Upper lobe of right lung (tissue), 1 donor: ENCODE measurements around the gene HYAL3. TPM values are rescaled to one million over a fixed set of nuclear protein-coding genes. Genes with fewer than 3 reads are reported as not detected.

Experiments
- ATAC-seq: fragments of 200-7000 bp; cut with Tn5 transposase; one replicate; pipeline ENCODE4 v1.9.1; 2020; ENCODE audit warnings: mild to moderate bottlenecking, moderate library complexity
- DNase-seq: peaks from one replicate; pipeline ENCODE4 v3.0.0-alpha.2; 2020
- H3K27ac ChIP-seq: fragments of 200-600 bp; one replicate; pipeline ENCODE4 v1.8.0; 2022
- H3K27me3 ChIP-seq: fragments of 200-600 bp; one replicate; pipeline ENCODE4 v1.8.0; 2022; ENCODE audit warnings: mild to moderate bottlenecking
- H3K36me3 ChIP-seq: fragments of 200-600 bp; one replicate; pipeline ENCODE4 v1.8.0; 2022
- H3K4me1 ChIP-seq: fragments of 200-600 bp; one replicate; pipeline ENCODE4 v1.8.0; 2022
- H3K4me3 ChIP-seq: fragments of 200-600 bp; one replicate; pipeline ENCODE4 v1.8.0; 2022; ENCODE audit warnings: mild to moderate bottlenecking
- H3K9me3 ChIP-seq: fragments of 200-600 bp; one replicate; pipeline ENCODE4 v1.8.0; 2022
- intact Hi-C: fragments of 100-400 bp; cut with DNase I; formaldehyde crosslinking; loops from one replicate; pipeline ENCODE4 v1.11.0; 2022
- total RNA-seq: library from RNA; stranded (reverse); fragmentation: NEBNext Ultra II Directional; extraction: Animal tissue kit (Norgen Biotek cat#: 25700); gene quantifications from one replicate; pipeline ENCODE4 v1.2.1, GENCODE V29; 2021
- TF ChIP-seq, protein P1 (sequence below): fragments of 200-600 bp; IDR thresholded peaks from one replicate; pipeline ENCODE4 v1.8.0; 2022; ENCODE audit warnings: antibody characterized with exemption
- donor health status: DM: no; HTN: yes; CAD: no; lungs with severe emphysema.

HYAL3 gene
- total RNA-seq, 1 donor from 2014 or later: 2.8 TPM

DNA sequence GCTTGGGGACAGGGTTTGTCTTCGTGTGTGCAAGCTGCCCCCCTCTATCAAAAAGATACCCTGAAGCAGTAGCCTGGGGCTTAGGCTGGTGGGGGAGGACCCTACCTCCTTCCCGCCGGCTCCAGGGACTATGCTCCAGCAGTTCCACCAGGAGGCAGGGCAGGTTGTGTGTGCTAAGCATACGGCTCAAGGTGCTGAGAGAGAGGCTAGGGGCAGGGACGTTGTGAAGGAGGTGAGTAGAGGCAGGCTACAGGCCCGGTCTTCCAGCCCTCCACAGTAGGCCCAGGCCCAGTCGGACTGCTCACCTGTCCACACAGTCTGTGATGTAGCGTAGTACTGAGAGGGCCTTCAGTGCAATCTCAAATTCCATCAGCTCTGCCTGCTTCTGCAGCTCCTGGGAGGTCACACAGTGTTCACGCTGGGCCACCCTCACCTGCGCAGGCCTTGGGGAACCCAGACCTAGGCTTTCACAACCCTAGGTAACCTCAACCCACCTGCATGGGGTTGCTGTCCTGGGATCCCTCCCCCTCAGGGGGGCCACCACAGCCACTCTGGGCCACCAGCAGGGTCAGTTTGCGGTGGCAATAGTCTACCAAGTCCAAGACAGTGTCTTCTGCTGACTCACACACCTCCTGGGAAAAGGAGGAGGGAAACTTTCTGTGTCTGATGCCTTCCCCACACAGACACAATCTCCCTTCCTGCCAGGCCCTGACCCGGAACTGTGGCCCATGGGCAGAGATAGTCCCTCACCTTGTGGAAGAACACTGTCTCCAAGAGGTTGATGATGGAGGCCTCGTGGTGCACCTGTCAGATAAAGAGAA, 43.8 kb upstream of the HYAL3 start:
- H3K4me1 ChIP-seq: peaks cover 41% of the 10 kb centered on the region
- DNase-seq: no peak
- intact Hi-C loops: no loop called here
- peaks cover 7% of the 10 kb centered on the region for H3K36me3 ChIP-seq
- no peak overlapping the region for H3K27ac ChIP-seq
- no peak overlapping the region for H3K4me3 ChIP-seq
- ATAC-seq: no peak
- TF ChIP-seq, protein P1, sequence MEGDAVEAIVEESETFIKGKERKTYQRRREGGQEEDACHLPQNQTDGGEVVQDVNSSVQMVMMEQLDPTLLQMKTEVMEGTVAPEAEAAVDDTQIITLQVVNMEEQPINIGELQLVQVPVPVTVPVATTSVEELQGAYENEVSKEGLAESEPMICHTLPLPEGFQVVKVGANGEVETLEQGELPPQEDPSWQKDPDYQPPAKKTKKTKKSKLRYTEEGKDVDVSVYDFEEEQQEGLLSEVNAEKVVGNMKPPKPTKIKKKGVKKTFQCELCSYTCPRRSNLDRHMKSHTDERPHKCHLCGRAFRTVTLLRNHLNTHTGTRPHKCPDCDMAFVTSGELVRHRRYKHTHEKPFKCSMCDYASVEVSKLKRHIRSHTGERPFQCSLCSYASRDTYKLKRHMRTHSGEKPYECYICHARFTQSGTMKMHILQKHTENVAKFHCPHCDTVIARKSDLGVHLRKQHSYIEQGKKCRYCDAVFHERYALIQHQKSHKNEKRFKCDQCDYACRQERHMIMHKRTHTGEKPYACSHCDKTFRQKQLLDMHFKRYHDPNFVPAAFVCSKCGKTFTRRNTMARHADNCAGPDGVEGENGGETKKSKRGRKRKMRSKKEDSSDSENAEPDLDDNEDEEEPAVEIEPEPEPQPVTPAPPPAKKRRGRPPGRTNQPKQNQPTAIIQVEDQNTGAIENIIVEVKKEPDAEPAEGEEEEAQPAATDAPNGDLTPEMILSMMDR: no peak
- H3K9me3 ChIP-seq: no peaks in the 10 kb centered on the region
- H3K27me3 ChIP-seq: no peaks in the 10 kb centered on the region

DNA sequence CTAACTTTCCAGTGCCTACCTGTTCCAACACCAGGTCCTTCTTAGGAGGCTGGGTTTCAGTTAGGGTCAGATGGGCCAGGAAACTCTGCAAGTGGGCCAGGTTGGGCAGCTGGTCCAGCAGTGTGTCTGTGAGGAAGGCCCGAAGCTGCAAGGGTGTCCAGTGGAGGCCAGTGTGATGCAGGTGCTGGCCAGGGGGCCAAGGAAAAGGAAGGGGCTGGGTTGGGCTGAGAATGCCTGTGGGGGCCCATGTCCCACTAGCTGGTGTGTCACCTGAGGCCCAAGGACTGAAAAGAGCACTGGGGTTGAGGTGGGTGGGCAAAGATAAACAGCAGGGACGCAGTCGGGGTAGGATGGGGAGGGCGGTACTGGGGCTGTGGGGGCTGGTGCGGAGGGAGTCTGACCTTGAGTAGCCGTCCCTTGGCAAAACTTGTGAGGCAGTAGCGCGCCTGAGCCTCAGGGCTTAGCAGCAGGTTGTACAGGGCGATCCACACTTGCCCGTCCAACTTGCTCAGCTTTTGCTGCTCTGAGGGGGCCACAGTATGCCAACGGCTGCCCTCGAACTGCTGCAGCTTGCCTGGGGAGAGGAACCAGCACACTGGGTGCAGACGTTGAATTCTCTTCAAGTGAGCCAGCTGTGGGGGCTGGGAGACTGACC, 42.9 kb upstream of the HYAL3 start:
- H3K9me3 ChIP-seq: no peaks in the 10 kb centered on the region
- H3K4me1 ChIP-seq: peaks cover 43% of the 10 kb centered on the region
- H3K27me3 ChIP-seq: no peaks in the 10 kb centered on the region
- DNase-seq (no peak), ATAC-seq (no peak)
- H3K27ac ChIP-seq: no peak overlapping the region
- no peak overlapping the region for H3K4me3 ChIP-seq
- intact Hi-C loops: no loop called here
- TF ChIP-seq, protein P1: no peak
- H3K36me3 ChIP-seq: no peaks in the 10 kb centered on the region

DNA sequence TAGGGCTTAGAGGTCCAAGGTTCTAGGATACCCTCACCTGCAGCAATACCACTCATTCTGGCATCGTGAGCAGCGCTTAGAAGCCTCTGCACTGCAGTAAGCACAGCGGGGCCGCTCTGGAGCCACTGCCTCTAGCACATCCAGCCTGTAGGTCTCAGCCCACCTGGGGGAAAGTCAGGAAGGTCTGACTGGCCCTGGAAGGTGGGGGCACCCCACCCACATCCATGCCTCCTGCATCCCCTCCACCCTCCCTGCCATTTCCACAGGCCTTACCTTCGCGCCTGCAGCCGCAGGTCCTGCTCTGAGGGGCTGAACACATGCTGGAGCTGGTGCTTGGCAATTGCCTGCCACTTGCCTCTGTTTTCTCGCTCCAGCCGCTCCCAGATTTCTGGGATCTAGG, 42.3 kb upstream of the HYAL3 start:
- H3K4me3 ChIP-seq: peak overlapping the region; percentile 95

DNA sequence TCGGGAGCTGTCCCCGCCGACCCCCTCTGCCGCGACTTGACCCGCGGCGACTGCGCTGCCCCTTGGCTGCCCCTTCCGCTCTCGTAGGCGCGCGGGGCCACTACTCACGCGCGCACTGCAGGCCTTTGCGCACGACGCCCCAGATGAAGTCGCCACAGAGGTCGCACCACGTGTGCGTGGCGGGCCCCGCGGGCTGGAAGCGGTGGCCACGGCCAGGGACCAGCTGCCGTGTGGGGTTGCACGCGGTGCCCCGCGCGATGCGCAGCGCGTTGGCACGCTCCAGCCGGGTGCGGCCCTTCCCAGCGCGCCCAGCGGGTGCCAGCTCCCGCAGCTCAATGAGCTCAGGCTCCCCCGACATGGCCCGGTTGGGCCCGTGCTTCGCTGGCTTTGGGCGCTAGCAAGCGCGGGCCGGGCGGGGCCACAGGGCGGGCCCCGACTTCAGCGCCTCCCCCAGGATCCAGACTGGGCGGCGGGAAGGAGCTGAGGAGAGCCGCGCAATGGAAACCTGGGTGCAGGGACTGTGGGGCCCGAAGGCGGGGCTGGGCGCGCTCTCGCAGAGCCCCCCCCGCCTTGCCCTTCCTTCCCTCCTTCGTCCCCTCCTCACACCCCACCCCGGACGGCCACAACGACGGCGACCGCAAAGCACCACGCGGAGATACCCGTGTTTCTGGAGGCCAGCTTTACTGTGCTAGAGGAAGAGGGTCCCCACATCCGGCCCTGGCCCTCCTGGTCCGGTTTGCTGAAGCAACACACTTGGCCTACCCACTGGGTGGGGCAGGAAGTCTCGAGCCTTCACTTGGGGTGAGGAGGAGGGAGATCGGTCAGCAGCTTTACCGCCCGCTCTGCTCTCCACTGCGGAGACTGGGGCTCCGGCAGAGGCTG, 41.5 kb upstream of the HYAL3 start, which contains the start of gene RASSF1:
TSS of gene RASSF1 (minus strand) at position 389 of the 882 bp plus-strand sequence. CDS start at position 358, 31 bp downstream.
- H3K27ac ChIP-seq: peak within 1 kb of the TSS; percentile 96
- H3K27me3 ChIP-seq: no peaks in the 10 kb centered on the region
- H3K36me3 ChIP-seq: no peaks in the 10 kb centered on the region
- TF ChIP-seq, protein P1: no peak
- H3K9me3 ChIP-seq: no peaks in the 10 kb centered on the region
- H3K4me1 ChIP-seq: peaks cover 47% of the 10 kb centered on the region
- intact Hi-C loops: no loop called here
- DNase-seq: peak; percentile 89
- ATAC-seq: peak; percentile 61
- H3K4me3 ChIP-seq: peak within 1 kb of the TSS; percentile 95

More for the DNA sequence above, 42.3 kb upstream of the HYAL3 start:
- intact Hi-C loops: no loop called here
- no peaks in the 10 kb centered on the region for H3K27me3 ChIP-seq
- peaks cover 44% of the 10 kb centered on the region for H3K4me1 ChIP-seq
- ATAC-seq (no peak), DNase-seq (peak; percentile 69)
- H3K36me3 ChIP-seq: no peaks in the 10 kb centered on the region
- peak overlapping the region; percentile 96 for H3K27ac ChIP-seq
- TF ChIP-seq, protein P1: no peak
- no peaks in the 10 kb centered on the region for H3K9me3 ChIP-seq

DNA sequence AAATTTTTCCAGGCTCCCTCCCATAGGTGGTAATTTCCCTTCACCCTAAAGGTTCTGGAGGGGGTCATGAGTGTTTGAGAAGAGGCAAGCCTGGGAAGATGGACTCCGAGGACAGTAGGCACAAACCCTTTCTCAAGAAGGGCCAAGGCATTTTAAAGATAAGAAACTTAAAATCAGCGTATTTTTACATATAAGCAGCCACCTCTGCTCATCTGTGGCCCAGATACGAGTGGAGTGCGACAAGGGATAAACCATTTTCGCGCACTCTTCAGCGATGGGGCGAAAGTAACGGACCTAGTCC, 40.9 kb upstream of the HYAL3 start:
- intact Hi-C loops: no loop called here
- Histone ChIP-seq H3K9me3 (no peaks in the 10 kb centered on the region), H3K4me1 (peaks cover 47% of the 10 kb centered on the region), H3K4me3 (peak overlapping the region; percentile 95), H3K36me3 (no peaks in the 10 kb centered on the region), H3K27ac (peak overlapping the region; percentile 96), H3K27me3 (no peaks in the 10 kb centered on the region)
- DNase-seq (no peak), ATAC-seq (no peak)
- TF ChIP-seq, protein P1: no peak
